Gastroesophageal sphincter (tissue), 4 donors: ENCODE results near the gene PRKG1. TPM values are rescaled to one million over a fixed set of nuclear protein-coding genes. Genes with fewer than 3 reads are reported as not detected.

Experiments used
- ATAC-seq: fragments of 150-250 bp; one replicate; pipeline ENCODE4 v1.9.1; 2016; ENCODE audit warnings: mild to moderate bottlenecking, moderate library complexity
- H3K27ac ChIP-seq, 4 donors: fragments of 200-600 bp; sonication (generic) in 3 of 4; 1 replicate in 3 of 4; 2 replicates in 1 of 4; pipeline ENCODE4 v1.5.1; 2016 to 2019
- H3K27me3 ChIP-seq: fragments of 200-600 bp; sonication (generic); one replicate; pipeline ENCODE4 v1.5.1; 2019
- H3K36me3 ChIP-seq, 2 donors: fragments of 200-600 bp; sonication (generic); one replicate each; pipeline ENCODE4 v1.5.1; 2019; ENCODE audit warnings: control low read depth in 1 of 2
- H3K4me1 ChIP-seq, 3 donors: fragments of 200-600 bp; sonication (generic); 1 replicate in 2 of 3; 2 replicates in 1 of 3; pipeline ENCODE4 v1.5.1; 2016 to 2019; ENCODE audit warnings: control low read depth in 2 of 3
- H3K4me3 ChIP-seq, 2 donors: fragments of 200-600 bp; sonication (generic); one replicate each; pipeline ENCODE4 v1.5.1; 2019; ENCODE audit warnings: mild to moderate bottlenecking in 1 of 2, moderate library complexity in 1 of 2
- H3K9me3 ChIP-seq, 3 donors: fragments of 200-600 bp; sonication (generic); one replicate each; pipeline ENCODE4 v1.5.1; 2017 to 2019; ENCODE audit warnings: control low read depth in 2 of 3
- EP300 ChIP-seq: sonication (generic); formaldehyde crosslinking; IDR thresholded peaks from one replicate; pipeline ENCODE4 v1.6.1; 2017; ENCODE audit warnings: antibody characterized with exemption, mild to moderate bottlenecking
- POLR2A ChIP-seq, 2 donors: fragments of 450-650 bp; IDR thresholded peaks; one replicate each; pipeline ENCODE4 v1.6.1; 2017; ENCODE audit warnings: antibody characterized with exemption in 2 of 2, mild to moderate bottlenecking in 2 of 2, moderate library complexity in 1 of 2
- POLR2AphosphoS5 ChIP-seq: sonication (generic); formaldehyde crosslinking; IDR thresholded peaks from one replicate; pipeline ENCODE4 v1.6.1; 2017; ENCODE audit warnings: antibody characterized with exemption
- WGBS, 2 donors: methylation state at CpG; one replicate each; pipeline ENCODE4 v1.1.5; 2018; ENCODE audit warnings: low coverage in 1 of 2; 5-methylcytosine and 5-hydroxymethylcytosine counted together
- total RNA-seq, 4 donors: library from RNA; depleted of rRNA; stranded (reverse); fragments of >200 nt; gene quantifications; one replicate each; pipeline ENCODE4 v1.1.0, GENCODE V29; 2016
- TF ChIP-seq, protein P1 (sequence below), 4 experiments: fragments of 200-600 bp in 2 of 4; fragments of 450-650 bp in 2 of 4; sonication (generic) in 1 of 4; IDR thresholded peaks; one replicate each; pipeline ENCODE4 v1.5.1; 2017 to 2019; ENCODE audit warnings: antibody characterized with exemption in 4 of 4, mild to moderate bottlenecking in 2 of 4, moderate library complexity in 2 of 4

PRKG1 gene
- total RNA-seq, 4 donors from 2014 or later, result 27.5 to 73.2 (median 39.2) TPM

GRCh38 chr10:51894771-51895578 lies 820.7 kb downstream of the PRKG1 start:
- Histone ChIP-seq H3K4me3 (no peak overlapping the region), H3K36me3 (no peaks in the 10 kb centered on the region), H3K27me3 (no peaks in the 10 kb centered on the region), H3K4me1 (peaks cover 0 to 6% (median 5%) of the 10 kb centered on the region in 3 donors), H3K9me3 (no peaks in the 10 kb centered on the region), H3K27ac (peak overlapping the region; percentile 19 to 46 (median 43))
- peak; percentile 89 for ATAC-seq
- WGBS, 2 donors, result 51 to 71% methylated on average over 5 of the region's 5 CpGs
- peak; percentile 73 for TF ChIP-seq POLR2AphosphoS5
- TF ChIP-seq, protein P1, sequence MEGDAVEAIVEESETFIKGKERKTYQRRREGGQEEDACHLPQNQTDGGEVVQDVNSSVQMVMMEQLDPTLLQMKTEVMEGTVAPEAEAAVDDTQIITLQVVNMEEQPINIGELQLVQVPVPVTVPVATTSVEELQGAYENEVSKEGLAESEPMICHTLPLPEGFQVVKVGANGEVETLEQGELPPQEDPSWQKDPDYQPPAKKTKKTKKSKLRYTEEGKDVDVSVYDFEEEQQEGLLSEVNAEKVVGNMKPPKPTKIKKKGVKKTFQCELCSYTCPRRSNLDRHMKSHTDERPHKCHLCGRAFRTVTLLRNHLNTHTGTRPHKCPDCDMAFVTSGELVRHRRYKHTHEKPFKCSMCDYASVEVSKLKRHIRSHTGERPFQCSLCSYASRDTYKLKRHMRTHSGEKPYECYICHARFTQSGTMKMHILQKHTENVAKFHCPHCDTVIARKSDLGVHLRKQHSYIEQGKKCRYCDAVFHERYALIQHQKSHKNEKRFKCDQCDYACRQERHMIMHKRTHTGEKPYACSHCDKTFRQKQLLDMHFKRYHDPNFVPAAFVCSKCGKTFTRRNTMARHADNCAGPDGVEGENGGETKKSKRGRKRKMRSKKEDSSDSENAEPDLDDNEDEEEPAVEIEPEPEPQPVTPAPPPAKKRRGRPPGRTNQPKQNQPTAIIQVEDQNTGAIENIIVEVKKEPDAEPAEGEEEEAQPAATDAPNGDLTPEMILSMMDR (IDR thresholded peaks at IDR 0.05), result no peak

GRCh38 chr10:51896849-51897248 lies 822.6 kb downstream of the PRKG1 start:
- peak; percentile 42 for TF ChIP-seq POLR2AphosphoS5
- TF ChIP-seq, protein P1 (IDR thresholded peaks at IDR 0.05), result no peak
- peak; percentile 44 for ATAC-seq
- no peaks in the 10 kb centered on the region for H3K27me3 ChIP-seq
- H3K9me3 ChIP-seq, result no peaks in the 10 kb centered on the region
- peak overlapping the region in 1 of 4 donors; percentile 44 for H3K27ac ChIP-seq
- no peaks in the 10 kb centered on the region for H3K36me3 ChIP-seq
- peaks cover 0 to 6% (median 5%) of the 10 kb centered on the region in 3 donors for H3K4me1 ChIP-seq
- no peak overlapping the region for H3K4me3 ChIP-seq
- WGBS, 2 donors, result 19 to 50% methylated on average over 1 of the region's 1 CpG

DNA sequence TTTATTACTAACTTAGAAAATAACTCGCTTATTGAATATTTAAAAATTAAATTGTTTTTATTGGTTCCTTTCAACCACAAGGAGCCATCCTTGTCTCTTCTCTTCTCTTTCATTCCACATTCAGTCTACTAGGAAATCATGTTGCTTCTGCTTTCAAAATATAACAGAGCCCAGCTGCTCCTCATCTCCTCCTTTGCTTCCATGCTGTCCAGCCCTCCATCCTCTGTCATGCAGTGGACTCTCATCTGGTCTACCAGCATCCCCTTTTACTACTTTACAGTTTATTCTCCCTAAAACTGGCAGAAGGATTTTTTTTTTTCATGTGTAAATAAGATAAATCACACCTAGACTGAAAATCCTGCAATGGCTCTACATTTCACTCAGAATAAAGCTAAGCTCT lies 823.3 kb downstream of the PRKG1 start:
- H3K36me3 ChIP-seq, result no peaks in the 10 kb centered on the region
- no peak overlapping the region for H3K27ac ChIP-seq
- no peaks in the 10 kb centered on the region for H3K27me3 ChIP-seq
- H3K9me3 ChIP-seq, result no peaks in the 10 kb centered on the region
- TF ChIP-seq POLR2A (IDR thresholded peaks at IDR 0.05) (no peak), EP300 (no peak), POLR2AphosphoS5 (no peak)
- TF ChIP-seq, protein P1 (IDR thresholded peaks at IDR 0.05), result no peak
- no peak overlapping the region for H3K4me3 ChIP-seq
- WGBS, 2 donors, result 88 to 89% methylated on average over 1 of the region's 1 CpG
- H3K4me1 ChIP-seq, result peaks cover 0 to 6% (median 5%) of the 10 kb centered on the region in 3 donors
- no peak for ATAC-seq

GRCh38 chr10:51900180-51900579 lies 825.9 kb downstream of the PRKG1 start:
- WGBS, 2 donors, result 100% methylated on average over 1 of the region's 1 CpG
- no peaks in the 10 kb centered on the region for H3K9me3 ChIP-seq
- no peak for ATAC-seq
- H3K4me3 ChIP-seq, result no peak overlapping the region
- H3K27me3 ChIP-seq, result no peaks in the 10 kb centered on the region
- H3K27ac ChIP-seq, result no peak overlapping the region
- no peaks in the 10 kb centered on the region for H3K36me3 ChIP-seq
- TF ChIP-seq POLR2AphosphoS5 (no peak), EP300 (no peak), POLR2A (IDR thresholded peaks at IDR 0.05) (no peak)
- TF ChIP-seq, protein P1 (IDR thresholded peaks at IDR 0.05), result no peak
- H3K4me1 ChIP-seq, result peaks cover 0 to 6% (median 5%) of the 10 kb centered on the region in 3 donors

GRCh38 chr10:51903675-51904074 lies 829.4 kb downstream of the PRKG1 start:
- Histone ChIP-seq H3K27ac (no peak overlapping the region), H3K4me1 (no peaks in the 10 kb centered on the region), H3K9me3 (no peaks in the 10 kb centered on the region), H3K4me3 (no peak overlapping the region), H3K27me3 (no peaks in the 10 kb centered on the region), H3K36me3 (no peaks in the 10 kb centered on the region)
- WGBS, 2 donors, result 89 to 100% methylated on average over 1 of the region's 1 CpG
- no peak for TF ChIP-seq POLR2AphosphoS5
- TF ChIP-seq, protein P1 (IDR thresholded peaks at IDR 0.05), result no peak
- TF ChIP-seq POLR2A (IDR thresholded peaks at IDR 0.05), result no peak
- TF ChIP-seq EP300, result no peak
- no peak for ATAC-seq
